Kidney (tissue), 14 donors: Measurements from ENCODE around the gene PIM3. TPM values are rescaled to one million over a fixed set of nuclear protein-coding genes. Genes with fewer than 3 reads are reported as not detected.

Source experiments
- DNase-seq, 5 donors: peaks; one replicate each; pipeline ENCODE4 v3.0.0-alpha.2; 2013 to 2020
- FAIRE-seq: peaks from 2 replicates; lab custom pipeline; 2012; peaks lifted over from hg19 to GRCh38; lab: Jason Lieb, UNC
- H3K27ac ChIP-seq, 2 donors: one replicate each; pipeline ENCODE4 v1.7.0; 2013; ENCODE audit warnings: low read depth in 2 of 2, low read length in 2 of 2, inconsistent platforms in 1 of 2
- H3K27me3 ChIP-seq: one replicate; pipeline ENCODE4 v1.7.1; 2013; ENCODE audit warnings: low read length, inconsistent platforms; ENCODE audit not compliant: control insufficient read depth, insufficient read depth
- H3K36me3 ChIP-seq, 3 donors: one replicate each; pipeline versions ENCODE4 v1.7.0 to v1.7.1; 2013; ENCODE audit warnings: low read length in 3 of 3, control low read depth in 1 of 3, inconsistent platforms in 1 of 3; ENCODE audit not compliant: insufficient read depth in 3 of 3, control insufficient read depth in 2 of 3
- H3K4me1 ChIP-seq, 3 donors: one replicate each; pipeline versions ENCODE4 v1.7.0 to v1.7.1; 2013; ENCODE audit warnings: low read length in 3 of 3, inconsistent platforms in 1 of 3, low read depth in 1 of 3; ENCODE audit not compliant: control insufficient read depth in 2 of 3, insufficient read depth in 2 of 3
- H3K4me3 ChIP-seq, 3 donors: one replicate each; pipeline versions ENCODE4 v1.7.0 to v1.8.1; 2013; ENCODE audit warnings: low read length in 3 of 3, control low read depth in 1 of 3, inconsistent platforms in 1 of 3
- H3K9ac ChIP-seq, 3 donors: one replicate each; pipeline versions ENCODE4 v1.7.0 to v1.7.1; 2013; ENCODE audit warnings: low read length in 3 of 3, control low read depth in 1 of 3, inconsistent platforms in 1 of 3
- H3K9me3 ChIP-seq, 3 donors: one replicate each; pipeline versions ENCODE4 v1.7.0 to v1.7.1; 2013; ENCODE audit warnings: low read length in 3 of 3, control low read depth in 1 of 3, inconsistent platforms in 1 of 3; ENCODE audit not compliant: control insufficient read depth in 2 of 3, insufficient read depth in 1 of 3
- intact Hi-C: fragments of 100-400 bp; cut with DNase I; formaldehyde crosslinking; loops from one replicate; pipeline ENCODE4 v1.11.1; 2022
- polyA plus RNA-seq: library from polyadenylated mRNA; stranded (reverse); fragments of 350-450 nt; fragmentation: Illumina TruSeq; extraction: RNeasy Lipid Tissue Mini Kit (QIAGEN cat#74804); gene quantifications from one replicate; pipeline ENCODE4 v1.2.3, GENCODE V29; 2014; ENCODE audit warnings: low read depth, low replicate concordance; ENCODE audit not compliant: insufficient read depth
- total RNA-seq: library from RNA; stranded (reverse); fragmentation: NEBNext Ultra II Directional; extraction: Animal tissue kit (Norgen Biotek cat#: 25700); gene quantifications from one replicate; pipeline ENCODE4 v1.2.1, GENCODE V29; 2021
- TF ChIP-seq, protein P1 (sequence below): IDR thresholded peaks from 3 replicates; pipeline ENCODE4 v1.5.1; 2012; ENCODE audit warnings: mild to moderate bottlenecking, moderate library complexity, borderline replicate concordance; ENCODE audit not compliant: insufficient read depth; ENCODE audit errors: extremely low read depth
- donor health status: control.
- donor health status: control.
- donor health status: control.
- donor health status: control.
- donor health status: control.
- donor health status: DM: yes; HTN: yes; CAD: no.
- donor health status: Normal renal cell carcinoma (clear cell type).

PIM3 gene
- total and polyA plus RNA-seq, 2 donors from 2014 or later = 96.5 to 107 TPM

DNA sequence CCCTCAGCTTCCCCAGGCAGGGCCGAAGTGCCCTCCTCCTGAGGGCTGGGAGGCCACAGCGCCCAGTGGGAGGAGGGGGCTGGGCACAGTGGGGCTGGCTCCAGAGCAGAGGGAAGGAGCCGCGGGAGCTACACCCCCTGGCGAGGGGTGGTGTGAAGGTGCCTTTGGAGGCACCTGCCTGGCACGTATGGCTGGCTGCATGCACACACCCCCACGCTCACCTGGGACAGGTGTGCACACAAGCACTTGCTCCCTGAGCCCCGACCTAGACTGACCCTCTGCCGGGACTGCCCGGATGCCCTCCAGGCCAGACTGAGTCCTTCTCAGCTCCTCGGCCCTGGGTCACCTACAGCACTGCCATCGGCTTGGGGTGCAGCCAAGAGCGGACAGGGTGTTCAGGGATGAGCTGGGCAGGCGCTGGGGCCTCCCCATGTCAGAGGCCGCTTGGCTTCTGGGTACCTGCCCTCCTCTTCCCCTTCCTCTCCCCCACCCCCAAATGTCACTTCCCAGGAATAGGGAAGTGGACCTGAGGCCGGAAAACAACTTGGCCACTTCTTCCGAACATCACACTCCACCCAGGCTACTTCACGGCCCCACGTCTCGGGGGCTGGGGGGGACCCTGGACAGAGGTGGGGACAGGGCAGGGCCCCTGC, 7.4 kb upstream of the PIM3 start:
- H3K27me3 ChIP-seq = no peaks in the 10 kb centered on the region
- TF ChIP-seq, protein P1, sequence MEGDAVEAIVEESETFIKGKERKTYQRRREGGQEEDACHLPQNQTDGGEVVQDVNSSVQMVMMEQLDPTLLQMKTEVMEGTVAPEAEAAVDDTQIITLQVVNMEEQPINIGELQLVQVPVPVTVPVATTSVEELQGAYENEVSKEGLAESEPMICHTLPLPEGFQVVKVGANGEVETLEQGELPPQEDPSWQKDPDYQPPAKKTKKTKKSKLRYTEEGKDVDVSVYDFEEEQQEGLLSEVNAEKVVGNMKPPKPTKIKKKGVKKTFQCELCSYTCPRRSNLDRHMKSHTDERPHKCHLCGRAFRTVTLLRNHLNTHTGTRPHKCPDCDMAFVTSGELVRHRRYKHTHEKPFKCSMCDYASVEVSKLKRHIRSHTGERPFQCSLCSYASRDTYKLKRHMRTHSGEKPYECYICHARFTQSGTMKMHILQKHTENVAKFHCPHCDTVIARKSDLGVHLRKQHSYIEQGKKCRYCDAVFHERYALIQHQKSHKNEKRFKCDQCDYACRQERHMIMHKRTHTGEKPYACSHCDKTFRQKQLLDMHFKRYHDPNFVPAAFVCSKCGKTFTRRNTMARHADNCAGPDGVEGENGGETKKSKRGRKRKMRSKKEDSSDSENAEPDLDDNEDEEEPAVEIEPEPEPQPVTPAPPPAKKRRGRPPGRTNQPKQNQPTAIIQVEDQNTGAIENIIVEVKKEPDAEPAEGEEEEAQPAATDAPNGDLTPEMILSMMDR = no peak
- H3K36me3 ChIP-seq = no peaks in the 10 kb centered on the region
- FAIRE-seq = no peak
- DNase-seq = peak in 1 of 5 donors; percentile 92
- no peaks in the 10 kb centered on the region for H3K9me3 ChIP-seq
- peak overlapping the region in 1 of 3 donors; percentile 84 for H3K9ac ChIP-seq
- intact Hi-C loops = no loop called here
- H3K4me3 ChIP-seq = no peak overlapping the region
- H3K27ac ChIP-seq = peak overlapping the region; percentile 98 to 99
- H3K4me1 ChIP-seq = peaks cover 0 to 50% (median 25%) of the 10 kb centered on the region in 3 donors

DNA sequence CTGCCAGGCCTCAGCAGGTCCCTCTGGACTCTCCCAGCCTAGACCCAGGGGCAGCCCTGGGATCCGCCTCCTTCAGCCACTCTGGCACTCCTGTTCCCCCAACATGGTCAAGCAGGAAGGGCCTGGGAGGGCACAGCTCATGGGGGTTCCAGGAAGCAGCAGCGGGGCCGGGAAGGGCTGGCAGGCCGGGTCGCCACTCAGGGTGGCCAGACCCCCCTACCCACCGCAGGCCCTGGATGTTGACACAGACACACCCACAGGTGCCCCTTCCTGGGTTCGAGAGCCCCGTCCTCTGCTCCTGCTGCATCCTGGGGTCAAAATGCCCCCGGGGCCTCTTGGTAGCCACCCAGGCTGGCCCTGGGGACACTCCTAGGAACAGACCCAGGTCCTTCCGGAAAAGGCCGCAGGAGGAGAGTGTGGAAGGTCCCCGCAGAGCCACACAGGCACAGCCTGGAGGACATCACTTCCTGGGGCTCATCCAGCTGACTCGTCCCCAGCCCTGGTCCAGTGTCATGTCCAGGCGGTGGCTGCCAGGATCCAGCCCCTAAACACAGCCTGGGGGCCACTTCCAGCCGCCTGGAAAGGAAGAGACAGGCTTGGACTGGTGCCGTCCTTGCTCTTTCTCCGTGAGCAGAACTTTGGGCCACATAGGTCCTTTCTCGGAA, 6.8 kb upstream of the PIM3 start:
- no peaks in the 10 kb centered on the region for H3K36me3 ChIP-seq
- intact Hi-C loops = no loop called here
- no peak overlapping the region for H3K4me3 ChIP-seq
- no peaks in the 10 kb centered on the region for H3K27me3 ChIP-seq
- H3K4me1 ChIP-seq = peaks cover 0 to 48% (median 25%) of the 10 kb centered on the region in 3 donors
- peak in 1 of 5 donors; percentile 92 for DNase-seq
- H3K9ac ChIP-seq = peak overlapping the region in 1 of 3 donors; percentile 84
- peak overlapping the region; percentile 98 to 99 for H3K27ac ChIP-seq
- no peak for FAIRE-seq
- TF ChIP-seq, protein P1 = no peak
- no peaks in the 10 kb centered on the region for H3K9me3 ChIP-seq

DNA sequence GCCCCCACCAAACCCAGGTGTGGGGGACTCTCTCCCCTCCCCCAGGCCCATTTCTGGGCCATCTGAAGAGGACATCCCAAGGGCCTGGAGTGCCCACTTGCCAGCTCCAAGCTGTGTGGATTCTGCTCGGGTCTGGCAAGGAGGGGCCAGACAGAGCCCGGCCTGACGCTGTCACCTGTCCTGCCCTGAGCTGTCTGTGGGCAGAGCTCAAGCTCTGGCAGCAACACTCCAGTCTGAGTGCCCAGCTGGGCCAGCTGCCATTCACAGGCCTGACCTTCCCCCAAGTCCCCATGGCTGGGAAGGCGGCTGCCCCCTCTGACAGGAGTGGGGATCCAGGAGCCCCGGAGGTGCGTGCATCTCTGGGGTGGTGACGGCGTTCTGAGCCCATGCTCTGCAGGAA, 6.2 kb upstream of the PIM3 start:
- no peak for FAIRE-seq
- Histone ChIP-seq H3K4me3 (no peak overlapping the region), H3K9me3 (no peaks in the 10 kb centered on the region), H3K4me1 (peaks cover 0 to 50% (median 28%) of the 10 kb centered on the region in 3 donors), H3K9ac (peak overlapping the region in 1 of 3 donors; percentile 84), H3K36me3 (no peaks in the 10 kb centered on the region), H3K27me3 (no peaks in the 10 kb centered on the region), H3K27ac (peak overlapping the region; percentile 98 to 99)
- TF ChIP-seq, protein P1 = no peak
- peak in 1 of 5 donors; percentile 83 for DNase-seq
- intact Hi-C loops = no loop called here
